Left lung (tissue), 10 donors: ENCODE measurements around the gene SLC27A4. TPM values are rescaled to one million over a fixed set of nuclear protein-coding genes. Genes with fewer than 3 reads are reported as not detected.
A peak's percentile ranks its signal among the peaks of the same experiment; 100 is the strongest.
"Not testable (repeated sequence)": the region's sequence is repeated elsewhere in the genome, so short reads cannot be mapped to it uniquely, and the experiment has no call there.

Source experiments
- ATAC-seq: fragments of 200-7000 bp; cut with Tn5 transposase; one replicate; pipeline ENCODE4 v1.9.1; 2020; ENCODE audit warnings: moderate library complexity
- DNase-seq, 4 donors: peaks; one replicate each; pipeline ENCODE4 v3.0.0-alpha.2; 2013 to 2020
- H3K27ac ChIP-seq, 2 donors: fragments of 200-600 bp; sonication (generic) in 1 of 2; one replicate each; pipeline versions ENCODE4 v1.5.0 to v1.8.0; 2020 to 2021
- H3K27me3 ChIP-seq, 2 donors: fragments of 200-600 bp; sonication (generic) in 1 of 2; one replicate each; pipeline versions ENCODE4 v1.5.0 to v1.8.0; 2020 to 2021
- H3K36me3 ChIP-seq, 2 donors: fragments of 200-600 bp; sonication (generic) in 1 of 2; one replicate each; pipeline versions ENCODE4 v1.5.0 to v1.8.0; 2020 to 2021
- H3K4me1 ChIP-seq, 2 donors: fragments of 200-600 bp; one replicate each; pipeline ENCODE4 v1.8.0; 2021
- H3K4me3 ChIP-seq, 2 donors: fragments of 200-600 bp; sonication (generic) in 1 of 2; one replicate each; pipeline versions ENCODE4 v1.5.0 to v1.8.0; 2020 to 2021; ENCODE audit warnings: mild to moderate bottlenecking in 1 of 2
- H3K9me3 ChIP-seq, 2 donors: fragments of 200-600 bp; sonication (generic) in 1 of 2; one replicate each; pipeline versions ENCODE4 v1.5.0 to v1.8.0; 2020 to 2021
- intact Hi-C, 2 donors: fragments of 100-400 bp; cut with DNase I; formaldehyde crosslinking; loops; one replicate each; pipeline versions ENCODE4 v1.11.2 to v1.14.2; 2022
- polyA plus RNA-seq, 6 donors: library from polyadenylated mRNA; unstranded; fragments of 120-200 nt; gene quantifications; one replicate each; pipeline ENCODE4 v1.2.1, GENCODE V29; 2013; ENCODE audit not compliant: insufficient read length in 6 of 6
- total RNA-seq, 2 donors: library from RNA; stranded (reverse); fragmentation: NEBNext Ultra II Directional; extraction: Animal tissue kit (Norgen Biotek cat#: 25700); gene quantifications; one replicate each; pipeline ENCODE4 v1.2.1, GENCODE V29; 2021
- TF ChIP-seq, protein P1 (sequence below), 2 donors: fragments of 200-600 bp; sonication (generic) in 1 of 2; IDR thresholded peaks; one replicate each; pipeline versions ENCODE4 v1.5.0 to v1.8.0; 2021; ENCODE audit warnings: antibody characterized with exemption in 2 of 2
- donor health status: DM: no; HTN: yes; CAD: no.
- donor health status: DM: no; HTN: no; CAD: no.

Gene SLC27A4
- total and polyA plus RNA-seq, 8 donors, result 7.6 to 33.7 (median 12.1) TPM

DNA sequence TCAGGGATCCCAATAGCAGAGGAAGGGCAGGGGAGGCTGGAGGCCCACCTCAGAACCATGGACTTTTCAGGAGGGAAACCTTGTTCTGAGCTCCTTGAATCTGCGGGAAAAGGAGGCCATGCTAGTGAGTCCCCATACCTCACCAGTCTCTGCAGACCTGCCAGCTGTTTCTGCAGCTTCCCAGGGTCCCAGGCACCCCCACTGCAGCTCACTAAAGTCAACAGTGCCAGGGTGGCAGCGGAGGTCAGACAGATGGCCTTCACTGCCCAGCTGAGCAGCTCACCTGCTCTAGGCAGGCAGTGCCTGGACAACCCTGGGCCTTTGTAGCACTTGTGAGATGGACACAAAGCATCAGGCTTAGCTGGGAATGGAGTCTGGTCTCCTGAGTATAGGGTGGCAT, 4.4 kb upstream of the SLC27A4 start:
- Histone ChIP-seq H3K27me3 (no peaks in the 10 kb centered on the region), H3K4me1 (peaks cover 0 to 10% of the 10 kb centered on the region in 2 donors), H3K36me3 (peaks cover 0 to 23% of the 10 kb centered on the region in 2 donors), H3K9me3 (no peaks in the 10 kb centered on the region), H3K27ac (no peak overlapping the region), H3K4me3 (no peak overlapping the region)
- no peak for ATAC-seq
- no peak for DNase-seq
- intact Hi-C loops, result no loop called here
- TF ChIP-seq, protein P1, sequence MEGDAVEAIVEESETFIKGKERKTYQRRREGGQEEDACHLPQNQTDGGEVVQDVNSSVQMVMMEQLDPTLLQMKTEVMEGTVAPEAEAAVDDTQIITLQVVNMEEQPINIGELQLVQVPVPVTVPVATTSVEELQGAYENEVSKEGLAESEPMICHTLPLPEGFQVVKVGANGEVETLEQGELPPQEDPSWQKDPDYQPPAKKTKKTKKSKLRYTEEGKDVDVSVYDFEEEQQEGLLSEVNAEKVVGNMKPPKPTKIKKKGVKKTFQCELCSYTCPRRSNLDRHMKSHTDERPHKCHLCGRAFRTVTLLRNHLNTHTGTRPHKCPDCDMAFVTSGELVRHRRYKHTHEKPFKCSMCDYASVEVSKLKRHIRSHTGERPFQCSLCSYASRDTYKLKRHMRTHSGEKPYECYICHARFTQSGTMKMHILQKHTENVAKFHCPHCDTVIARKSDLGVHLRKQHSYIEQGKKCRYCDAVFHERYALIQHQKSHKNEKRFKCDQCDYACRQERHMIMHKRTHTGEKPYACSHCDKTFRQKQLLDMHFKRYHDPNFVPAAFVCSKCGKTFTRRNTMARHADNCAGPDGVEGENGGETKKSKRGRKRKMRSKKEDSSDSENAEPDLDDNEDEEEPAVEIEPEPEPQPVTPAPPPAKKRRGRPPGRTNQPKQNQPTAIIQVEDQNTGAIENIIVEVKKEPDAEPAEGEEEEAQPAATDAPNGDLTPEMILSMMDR (IDR thresholded peaks at IDR 0.05), result no peak

DNA sequence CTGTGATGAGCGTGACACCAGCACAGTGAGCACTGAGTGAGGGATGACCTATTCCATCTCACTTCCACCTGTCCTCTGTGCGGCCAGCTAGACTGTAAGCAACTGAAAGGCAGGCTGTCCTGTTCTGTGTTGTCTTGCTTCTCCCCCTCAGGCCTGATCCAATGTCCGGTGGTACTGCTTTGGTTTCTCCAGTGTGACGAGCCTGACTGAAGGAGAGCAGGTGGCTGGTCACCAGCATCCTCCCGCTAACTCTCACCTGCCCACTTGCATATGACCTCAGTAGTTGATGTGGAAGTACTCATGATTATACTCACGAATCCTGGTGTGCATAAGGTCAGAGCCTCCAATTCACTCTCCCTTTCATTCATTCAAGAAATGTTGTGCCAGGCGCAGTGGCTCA, 2.4 kb upstream of the SLC27A4 start:
- ATAC-seq, result no peak
- Histone ChIP-seq H3K4me3 (no peak overlapping the region), H3K4me1 (peaks cover 8 to 21% of the 10 kb centered on the region in 2 donors), H3K9me3 (no peaks in the 10 kb centered on the region), H3K36me3 (peaks cover 0 to 16% of the 10 kb centered on the region in 2 donors), H3K27me3 (no peaks in the 10 kb centered on the region), H3K27ac (no peak overlapping the region)
- intact Hi-C loops, result no loop called here
- no peak for DNase-seq
- TF ChIP-seq, protein P1 (IDR thresholded peaks at IDR 0.05), result no peak

DNA sequence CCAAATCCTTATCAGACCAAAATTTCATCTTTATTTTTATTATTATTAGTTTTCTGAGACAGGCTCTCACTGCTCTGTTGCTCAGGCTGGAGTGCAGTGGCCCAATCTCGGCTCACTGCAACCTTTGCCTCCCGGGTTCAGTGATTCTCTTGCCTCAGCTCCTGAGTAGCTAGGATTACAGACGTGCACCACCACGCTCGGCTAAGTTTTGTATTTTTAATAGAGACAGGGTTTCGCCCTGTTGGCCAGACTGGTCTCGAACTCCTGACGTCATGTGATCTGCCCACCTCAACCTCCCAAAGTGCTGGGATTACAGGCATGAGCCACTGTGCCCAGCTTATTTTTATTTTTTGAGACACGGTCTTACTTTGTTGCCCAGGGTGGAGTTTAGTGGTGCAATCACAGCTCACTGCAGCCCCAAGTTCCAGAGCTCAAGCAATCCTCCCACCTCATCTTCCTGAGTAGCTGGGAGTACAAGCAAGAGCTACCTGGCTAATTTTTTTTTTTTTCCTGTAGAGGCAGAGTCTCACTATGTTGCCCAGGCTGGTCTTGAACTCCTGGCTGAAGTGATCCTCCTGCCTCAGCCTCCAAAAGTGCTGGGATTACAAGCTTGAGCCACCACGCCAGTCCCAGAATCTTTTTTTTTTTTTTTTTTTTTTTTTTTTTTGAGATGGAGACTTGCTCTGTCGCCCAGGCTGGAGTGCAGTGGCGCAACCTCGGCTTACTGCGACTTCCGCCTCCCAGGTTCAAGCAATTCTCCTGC, 1.3 kb upstream of the SLC27A4 start:
- H3K4me3 ChIP-seq, H3K27me3 ChIP-seq, ATAC-seq, H3K9me3 ChIP-seq, DNase-seq, intact Hi-C loops: not testable (repeated sequence)
- Histone ChIP-seq H3K27ac (peak overlapping the region in 1 of 2 donors; percentile 85), H3K36me3 (peaks cover 0 to 16% of the 10 kb centered on the region in 2 donors), H3K4me1 (peaks cover 8 to 21% of the 10 kb centered on the region in 2 donors)

GRCh38 chr9:128340691-128341434, 536 bp downstream of the SLC27A4 start:
- TF ChIP-seq, protein P1 (IDR thresholded peaks at IDR 0.05), result no peak
- DNase-seq, result no peak
- peak overlapping the region; percentile 53 to 85 for H3K27ac ChIP-seq
- no peaks in the 10 kb centered on the region for H3K9me3 ChIP-seq
- no peaks in the 10 kb centered on the region for H3K27me3 ChIP-seq
- intact Hi-C loops, result no loop called here
- peaks cover 8 to 21% of the 10 kb centered on the region in 2 donors for H3K4me1 ChIP-seq
- peaks cover 0 to 30% of the 10 kb centered on the region in 2 donors for H3K36me3 ChIP-seq
- peak; percentile 22 for ATAC-seq
- H3K4me3 ChIP-seq, result peak overlapping the region; percentile 75 to 82

- Histone ChIP-seq H3K4me1 (peaks cover 8 to 21% of the 10 kb centered on the region in 2 donors), H3K4me3 (peak overlapping the region; percentile 75 to 82), H3K9me3 (no peaks in the 10 kb centered on the region), H3K36me3 (peaks cover 0 to 36% of the 10 kb centered on the region in 2 donors), H3K27me3 (no peaks in the 10 kb centered on the region), H3K27ac (no peak overlapping the region)
- intact Hi-C loops, result no loop called here
- DNase-seq (peak in 2 of 4 donors; percentile 55 to 67), ATAC-seq (peak; percentile 77)
- TF ChIP-seq, protein P1 (IDR thresholded peaks at IDR 0.05), result peak; percentile 54 to 69
These were observed 1.1 kb downstream of the SLC27A4 start for GRCh38 chr9:128341435-128341849.
